ENCODE data around the gene CRABP2.

DNA sequence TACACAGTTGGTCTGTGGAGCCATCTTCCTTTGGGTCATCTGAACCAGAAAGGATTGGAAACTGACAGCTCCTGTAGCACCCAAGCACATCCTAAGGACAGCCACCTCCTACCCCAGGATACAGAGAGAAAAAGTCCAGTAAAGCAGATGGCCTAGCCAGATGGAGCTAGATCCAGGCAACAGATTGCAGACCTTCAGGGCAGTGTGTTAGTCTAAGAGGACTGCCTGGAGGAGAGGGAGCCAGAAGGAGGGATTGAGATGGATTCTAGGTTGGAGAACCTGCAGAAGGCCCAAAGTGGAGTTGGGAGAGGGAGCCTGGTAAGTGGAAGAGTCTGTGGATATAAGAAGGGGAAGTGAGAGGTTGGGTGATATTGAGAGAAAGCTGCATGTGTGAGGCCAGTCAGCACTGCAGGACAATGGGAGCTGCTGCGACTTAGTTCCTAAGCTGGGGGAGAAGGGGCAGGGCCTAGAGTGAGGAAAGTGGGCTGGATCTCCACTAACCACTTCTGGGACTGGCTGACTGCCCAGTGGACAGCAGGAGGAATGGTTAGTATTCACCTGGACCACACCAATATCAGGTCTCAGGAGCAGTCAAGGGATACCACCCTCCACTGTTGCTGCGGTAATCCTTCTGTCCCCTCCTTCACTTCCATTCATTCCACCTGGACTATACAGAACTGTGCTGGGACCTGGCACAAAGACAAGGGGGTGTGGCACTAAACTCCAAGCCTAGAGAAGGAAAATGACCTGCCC lies 50.1 kb downstream of the CRABP2 start:
- TF ChIP-seq POLR2A (IDR thresholded peaks at IDR 0.05) (no peak), CTCF (IDR thresholded peaks at IDR 0.05) (no peak)

Measured in vagina (tissue), 2 donors.